Mesenchymal stem cell (in vitro differentiated cells and primary cell): ENCODE measurements around the gene PPP1R9A.

Experiments used
- DNase-seq: peaks from one replicate; pipeline ENCODE4 v3.0.0-alpha.2; 2013
- H2AFZ ChIP-seq: one replicate; pipeline ENCODE4 v1.6.1; 2013; ENCODE audit warnings: low read depth, mild to moderate bottlenecking, control low read depth, inconsistent platforms, low read length, moderate library complexity
- H2AK5ac ChIP-seq: 2 replicates; pipeline ENCODE4 v1.6.1; 2013; ENCODE audit warnings: low read length, moderate library complexity, mild to moderate bottlenecking, inconsistent platforms; ENCODE audit not compliant: severe bottlenecking
- H2BK120ac ChIP-seq: one replicate; pipeline ENCODE4 v1.6.1; 2013; ENCODE audit warnings: low read depth, mild to moderate bottlenecking, inconsistent platforms, low read length, moderate library complexity
- H2BK12ac ChIP-seq, 2 experiments: one replicate each; pipeline ENCODE4 v1.6.1; 2013; ENCODE audit warnings: inconsistent platforms in 2 of 2, low read length in 2 of 2, mild to moderate bottlenecking in 2 of 2, moderate library complexity in 2 of 2, control low read depth in 1 of 2
- H2BK15ac ChIP-seq: one replicate; pipeline ENCODE4 v1.6.1; 2013; ENCODE audit warnings: mild to moderate bottlenecking, low read depth, inconsistent platforms; ENCODE audit not compliant: poor library complexity, severe bottlenecking
- H2BK5ac ChIP-seq: 2 replicates; pipeline ENCODE4 v1.6.1; 2013; ENCODE audit warnings: low read depth, mild to moderate bottlenecking, low read length, control low read depth, inconsistent platforms; ENCODE audit not compliant: poor library complexity, severe bottlenecking
- H3K14ac ChIP-seq, 2 experiments: one replicate each; pipeline ENCODE4 v1.6.1; 2013; ENCODE audit warnings: inconsistent platforms in 2 of 2, low read length in 2 of 2, control low read depth in 1 of 2, mild to moderate bottlenecking in 1 of 2, moderate library complexity in 1 of 2
- H3K18ac ChIP-seq, 2 experiments: one replicate each; pipeline ENCODE4 v1.6.1; 2013; ENCODE audit warnings: inconsistent platforms in 2 of 2, low read length in 2 of 2, control low read depth in 1 of 2, low read depth in 1 of 2, mild to moderate bottlenecking in 1 of 2
- H3K23ac ChIP-seq, 2 experiments: one replicate each; pipeline ENCODE4 v1.6.1; 2013; ENCODE audit warnings: inconsistent platforms in 2 of 2, low read length in 2 of 2, mild to moderate bottlenecking in 2 of 2, moderate library complexity in 2 of 2, control low read depth in 1 of 2
- H3K27ac ChIP-seq: 2 replicates; pipeline ENCODE4 v1.5.1; 2013; ENCODE audit warnings: mild to moderate bottlenecking, moderate library complexity, low read length, control low read depth, inconsistent platforms; ENCODE audit not compliant: poor library complexity, severe bottlenecking
- H3K27me3 ChIP-seq, 2 experiments: 2 replicates each; pipeline versions ENCODE4 v1.6.1 to v1.7.0; 2013; ENCODE audit warnings: low read length in 2 of 2, mild to moderate bottlenecking in 2 of 2, moderate library complexity in 2 of 2, control low read depth in 1 of 2, inconsistent platforms in 1 of 2; ENCODE audit not compliant: control insufficient read depth in 1 of 2, insufficient read depth in 1 of 2
- H3K36me3 ChIP-seq, 2 experiments: 2 replicates each; pipeline versions ENCODE4 v1.6.1 to v1.7.0; 2013; ENCODE audit warnings: low read length in 2 of 2, control low read depth in 1 of 2, inconsistent platforms in 1 of 2, low read depth in 1 of 2, mild to moderate bottlenecking in 1 of 2; ENCODE audit not compliant: insufficient read depth in 2 of 2, control insufficient read depth in 1 of 2
- H3K4ac ChIP-seq, 2 experiments: one replicate each; pipeline ENCODE4 v1.6.1; 2013; ENCODE audit warnings: inconsistent platforms in 2 of 2, low read length in 2 of 2, mild to moderate bottlenecking in 2 of 2, moderate library complexity in 2 of 2, control low read depth in 1 of 2, low read depth in 1 of 2
- H3K4me1 ChIP-seq: 2 replicates; pipeline ENCODE4 v1.6.1; 2013; ENCODE audit warnings: low read depth, low read length, control low read depth; ENCODE audit not compliant: control insufficient read depth, insufficient read depth
- H3K4me2 ChIP-seq: 2 replicates; pipeline ENCODE4 v1.6.1; 2013; ENCODE audit warnings: low read length, mild to moderate bottlenecking, inconsistent platforms; ENCODE audit not compliant: poor library complexity, severe bottlenecking
- H3K4me3 ChIP-seq, 2 experiments: 2 replicates each; pipeline versions ENCODE4 v1.5.1 to v1.7.0; 2013; ENCODE audit warnings: low read length in 2 of 2, mild to moderate bottlenecking in 2 of 2, control low read depth in 1 of 2, low read depth in 1 of 2; ENCODE audit not compliant: insufficient read depth in 1 of 2
- H3K79me1 ChIP-seq: replicated peaks from 2 replicates; pipeline ENCODE4 v1.6.1; 2013; ENCODE audit warnings: mild to moderate bottlenecking, control low read depth, low read length, inconsistent platforms; ENCODE audit not compliant: poor library complexity, severe bottlenecking
- H3K9ac ChIP-seq: 2 replicates; pipeline ENCODE4 v1.7.0; 2013; ENCODE audit warnings: mild to moderate bottlenecking, low read length, moderate library complexity
- H3K9me3 ChIP-seq: 2 replicates; pipeline ENCODE4 v1.7.0; 2013; ENCODE audit warnings: mild to moderate bottlenecking, low read length; ENCODE audit not compliant: control insufficient read depth
- H4K8ac ChIP-seq: one replicate; pipeline ENCODE4 v1.6.1; 2013; ENCODE audit warnings: inconsistent platforms, mild to moderate bottlenecking, low read length, moderate library complexity
- H4K91ac ChIP-seq: one replicate; pipeline ENCODE4 v1.6.1; 2013; ENCODE audit warnings: mild to moderate bottlenecking, low read length, inconsistent platforms
- WGBS: methylation state at CpG from one replicate; pipeline ENCODE4 v1.1.7; 2013; ENCODE audit warnings: mixed read lengths; 5-methylcytosine and 5-hydroxymethylcytosine counted together

PPP1R9A gene

GRCh38 chr7:95041031-95041430 is 133.6 kb downstream of the PPP1R9A start:
- Histone ChIP-seq H4K91ac (no peak overlapping the region), H2BK15ac (no peak overlapping the region), H3K9ac (no peak overlapping the region), H3K4ac (no peak overlapping the region), H2BK120ac (no peak overlapping the region), H3K4me3 (no peak overlapping the region), H3K79me1 (peaks cover 19% of the 10 kb centered on the region), H2AFZ (no peak overlapping the region), H2BK5ac (no peak overlapping the region), H3K36me3 (no peaks in the 10 kb centered on the region), H3K14ac (no peak overlapping the region), H2BK12ac (no peak overlapping the region), H3K4me1 (peaks cover 2% of the 10 kb centered on the region), H3K4me2 (no peak overlapping the region), H3K18ac (no peak overlapping the region), H2AK5ac (no peak overlapping the region), H3K9me3 (no peaks in the 10 kb centered on the region), H3K27me3 (no peaks in the 10 kb centered on the region), H3K23ac (no peak overlapping the region), H3K27ac (no peak overlapping the region), H4K8ac (no peak overlapping the region)
- DNase-seq: no peak
- WGBS: 90% methylated on average over 3 of the region's 4 CpGs

- H3K4me1 ChIP-seq: peaks cover 2% of the 10 kb centered on the region
- H3K79me1 ChIP-seq: peaks cover 17% of the 10 kb centered on the region
- no peak overlapping the region for H3K23ac ChIP-seq
- no peak overlapping the region for H3K27ac ChIP-seq
- H3K4me3 ChIP-seq: no peak overlapping the region
- no peak overlapping the region for H2AK5ac ChIP-seq
- H3K4me2 ChIP-seq: no peak overlapping the region
- H4K91ac ChIP-seq: no peak overlapping the region
- no peak overlapping the region for H3K9ac ChIP-seq
- no peak for DNase-seq
- no peak overlapping the region for H2BK12ac ChIP-seq
- H3K18ac ChIP-seq: no peak overlapping the region
- H2BK5ac ChIP-seq: no peak overlapping the region
- no peaks in the 10 kb centered on the region for H3K9me3 ChIP-seq
- no peak overlapping the region for H2AFZ ChIP-seq
- H3K4ac ChIP-seq: no peak overlapping the region
- no peak overlapping the region for H2BK120ac ChIP-seq
- H2BK15ac ChIP-seq: no peak overlapping the region
- H3K36me3 ChIP-seq: no peaks in the 10 kb centered on the region
- H3K27me3 ChIP-seq: no peaks in the 10 kb centered on the region
- H3K14ac ChIP-seq: no peak overlapping the region
- H4K8ac ChIP-seq: no peak overlapping the region
- 97% methylated on average over 7 of the region's 8 CpGs for WGBS
These were observed 138.0 kb downstream of the PPP1R9A start for GRCh38 chr7:95045236-95045923.

GRCh38 chr7:95046494-95047240 is 139.3 kb downstream of the PPP1R9A start:
- Histone ChIP-seq H3K36me3 (no peaks in the 10 kb centered on the region), H3K9ac (no peak overlapping the region)
- WGBS: 91% methylated on average over 4 of the region's 7 CpGs

DNA sequence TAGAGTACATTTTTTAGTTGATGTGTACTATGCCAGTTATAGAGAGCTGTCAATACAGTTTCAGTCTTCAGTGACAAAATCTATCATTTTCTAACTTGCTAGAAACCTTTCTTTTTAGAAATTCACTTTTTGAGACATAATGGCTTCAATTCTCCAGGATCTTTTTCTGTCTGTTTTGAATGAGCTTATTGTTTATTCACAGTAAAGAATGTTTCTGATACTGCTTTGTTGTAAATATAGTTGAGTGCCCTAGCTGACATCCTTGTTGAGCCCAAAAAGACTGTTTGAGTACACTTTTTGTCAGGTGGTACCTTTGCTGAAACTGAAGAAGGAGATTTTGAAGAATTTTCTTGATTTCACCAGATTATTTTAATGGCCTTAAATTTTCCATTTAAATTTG is 139.9 kb downstream of the PPP1R9A start:
- no peak overlapping the region for H2BK15ac ChIP-seq
- no peak overlapping the region for H3K27ac ChIP-seq
- H3K9ac ChIP-seq: no peak overlapping the region
- no peak overlapping the region for H3K4me3 ChIP-seq
- no peak overlapping the region for H3K14ac ChIP-seq
- no peak overlapping the region for H4K91ac ChIP-seq
- peaks cover 13% of the 10 kb centered on the region for H3K79me1 ChIP-seq
- no peak overlapping the region for H3K18ac ChIP-seq
- no peaks in the 10 kb centered on the region for H3K36me3 ChIP-seq
- no peak for DNase-seq
- H3K4me1 ChIP-seq: peaks cover 2% of the 10 kb centered on the region
- H2BK120ac ChIP-seq: no peak overlapping the region
- no peak overlapping the region for H3K4ac ChIP-seq
- H3K27me3 ChIP-seq: no peaks in the 10 kb centered on the region
- no peak overlapping the region for H4K8ac ChIP-seq
- no peak overlapping the region for H2AK5ac ChIP-seq
- no peak overlapping the region for H2BK12ac ChIP-seq
- H3K23ac ChIP-seq: no peak overlapping the region
- no peak overlapping the region for H2BK5ac ChIP-seq
- no peak overlapping the region for H2AFZ ChIP-seq
- no peak overlapping the region for H3K4me2 ChIP-seq
- no peaks in the 10 kb centered on the region for H3K9me3 ChIP-seq

More at GRCh38 chr7:95046494-95047240, 139.3 kb downstream of the PPP1R9A start:
- H2BK15ac ChIP-seq: no peak overlapping the region
- no peak overlapping the region for H3K4me2 ChIP-seq
- H2BK5ac ChIP-seq: no peak overlapping the region
- no peak overlapping the region for H4K91ac ChIP-seq
- no peak overlapping the region for H2AFZ ChIP-seq
- H3K79me1 ChIP-seq: peaks cover 15% of the 10 kb centered on the region
- H2BK12ac ChIP-seq: no peak overlapping the region
- no peak overlapping the region for H2BK120ac ChIP-seq
- no peak overlapping the region for H3K18ac ChIP-seq
- H2AK5ac ChIP-seq: no peak overlapping the region
- peaks cover 2% of the 10 kb centered on the region for H3K4me1 ChIP-seq
- H3K4ac ChIP-seq: no peak overlapping the region
- no peak overlapping the region for H3K27ac ChIP-seq
- DNase-seq: no peak
- H3K27me3 ChIP-seq: no peaks in the 10 kb centered on the region
- H3K9me3 ChIP-seq: no peaks in the 10 kb centered on the region
- H3K23ac ChIP-seq: no peak overlapping the region
- H4K8ac ChIP-seq: no peak overlapping the region
- no peak overlapping the region for H3K4me3 ChIP-seq
- no peak overlapping the region for H3K14ac ChIP-seq
